Fibroblast of pulmonary artery (primary cell): ENCODE results near the gene NETO1.

ENCODE experiments used
- DNase-seq: peaks from one replicate; pipeline ENCODE4 v3.0.0-alpha.2; 2010; ENCODE audit warnings: low read depth
- H3K4me3 ChIP-seq: replicated peaks from 2 replicates; pipeline ENCODE4 v1.5.1; 2011; ENCODE audit warnings: low read depth, mild to moderate bottlenecking, control low read depth, low read length, moderate library complexity
- CTCF ChIP-seq: IDR thresholded peaks from 2 replicates; pipeline ENCODE4 v1.5.1; 2011; ENCODE audit warnings: mild to moderate bottlenecking, control low read depth, low read length, inconsistent platforms; ENCODE audit errors: missing control alignments

Gene NETO1

DNA sequence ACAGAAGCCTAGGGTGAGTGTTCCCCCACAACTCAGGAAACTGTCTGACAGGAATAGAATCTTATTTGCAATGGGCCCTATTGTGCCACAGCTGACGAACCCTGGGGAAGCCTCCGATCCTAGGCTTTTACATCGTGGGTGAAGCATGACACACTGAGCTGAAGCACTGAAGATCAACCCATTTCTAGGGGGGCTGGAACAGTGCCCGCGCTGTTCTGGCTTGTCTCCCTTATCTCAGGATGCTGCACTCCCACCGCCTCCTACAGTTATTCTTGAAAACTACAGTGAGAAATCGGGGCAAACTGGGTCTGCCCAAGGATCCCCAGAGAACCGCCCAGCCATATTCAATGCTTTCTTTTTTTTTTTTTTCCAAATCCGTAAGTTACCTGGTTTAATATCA, 41.1 kb downstream of the NETO1 start:
- no peak overlapping the region for H3K4me3 ChIP-seq
- no peak for TF ChIP-seq CTCF
- no peak for DNase-seq

- no peak for TF ChIP-seq CTCF
- H3K4me3 ChIP-seq: no peak overlapping the region
- DNase-seq: no peak
Observed at GRCh38 chr18:72823345-72823744, 44.4 kb downstream of the NETO1 start.

DNA sequence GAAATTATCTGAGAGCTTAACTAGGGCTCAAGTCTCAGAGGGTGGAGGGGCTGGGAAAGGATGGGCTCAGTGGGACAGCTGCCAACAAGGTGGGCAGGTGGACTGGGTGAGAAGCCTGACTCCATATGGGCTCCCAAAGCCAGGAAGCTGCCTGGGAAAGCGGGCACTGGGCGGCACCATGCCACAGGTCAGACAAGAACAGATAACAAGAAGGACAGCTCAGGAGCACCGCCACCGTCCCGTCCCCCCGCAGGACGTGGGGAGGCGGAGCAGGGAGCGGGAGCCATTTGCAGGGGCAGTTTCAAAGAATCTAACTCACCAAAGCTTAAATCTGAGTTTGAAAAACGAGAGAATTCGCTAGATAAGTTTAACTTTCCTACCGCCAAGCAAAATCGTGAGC, 45.6 kb downstream of the NETO1 start:
- no peak for DNase-seq
- H3K4me3 ChIP-seq: no peak overlapping the region
- TF ChIP-seq CTCF: no peak

DNA sequence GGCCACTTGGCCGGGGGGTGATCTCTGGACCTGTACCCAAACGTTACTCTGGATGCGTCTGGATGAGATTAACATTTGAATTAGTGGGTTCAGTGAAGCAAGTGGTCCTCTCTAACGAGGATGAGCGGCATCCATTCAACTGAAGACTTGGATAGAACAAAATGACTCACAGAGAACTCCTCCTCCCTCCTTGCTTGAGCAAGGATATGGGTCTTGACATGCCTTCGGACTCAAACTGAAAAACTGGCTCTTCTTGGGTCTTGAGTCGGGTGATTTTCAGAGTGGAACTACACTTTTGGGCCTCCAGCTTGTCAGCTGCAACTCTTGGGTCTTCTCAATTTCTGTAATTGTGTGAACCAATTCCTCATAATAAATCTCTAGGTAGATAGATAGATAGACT, 47.2 kb downstream of the NETO1 start:
- DNase-seq: no peak
- TF ChIP-seq CTCF: no peak
- no peak overlapping the region for H3K4me3 ChIP-seq

DNA sequence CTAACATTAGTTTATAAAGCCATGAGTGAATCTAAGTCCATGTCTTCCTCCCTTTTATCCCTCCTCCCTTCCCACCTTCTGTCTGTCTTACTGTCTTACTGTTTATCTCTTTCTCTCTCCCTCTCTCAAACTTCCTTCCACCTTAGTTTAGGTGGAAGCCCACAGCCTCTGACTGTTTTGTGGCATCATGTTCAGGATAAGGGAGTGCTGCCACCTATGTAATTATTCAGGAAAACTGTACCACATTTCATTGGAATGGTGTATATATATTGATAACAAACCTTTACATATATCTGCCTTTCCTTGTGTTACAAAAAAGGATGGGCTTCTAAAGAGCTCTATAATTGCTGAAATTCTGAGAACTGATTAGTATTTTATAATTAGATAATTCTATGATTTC, 48.7 kb downstream of the NETO1 start:
- no peak for TF ChIP-seq CTCF
- H3K4me3 ChIP-seq: no peak overlapping the region
- DNase-seq: no peak

DNA sequence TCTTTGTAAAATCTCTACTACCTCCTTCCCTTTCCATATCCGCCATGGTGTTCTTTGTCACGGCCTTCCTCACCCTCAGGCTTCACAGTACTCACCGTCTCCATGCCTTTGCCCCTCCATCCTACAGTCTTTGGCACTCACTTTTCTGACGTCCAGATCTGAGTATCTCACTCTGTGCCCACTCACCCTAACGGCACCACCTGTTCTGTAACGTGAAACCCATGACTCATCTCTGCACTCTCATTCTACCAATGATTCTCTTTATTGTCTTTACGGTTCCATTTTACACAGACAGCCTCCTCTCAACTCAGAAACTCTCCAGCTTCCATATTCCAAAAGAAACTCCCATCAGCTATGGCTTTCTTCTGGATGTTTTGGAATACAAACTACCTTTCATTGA, 56.7 kb downstream of the NETO1 start:
- no peak for TF ChIP-seq CTCF
- no peak overlapping the region for H3K4me3 ChIP-seq
- no peak for DNase-seq

DNA sequence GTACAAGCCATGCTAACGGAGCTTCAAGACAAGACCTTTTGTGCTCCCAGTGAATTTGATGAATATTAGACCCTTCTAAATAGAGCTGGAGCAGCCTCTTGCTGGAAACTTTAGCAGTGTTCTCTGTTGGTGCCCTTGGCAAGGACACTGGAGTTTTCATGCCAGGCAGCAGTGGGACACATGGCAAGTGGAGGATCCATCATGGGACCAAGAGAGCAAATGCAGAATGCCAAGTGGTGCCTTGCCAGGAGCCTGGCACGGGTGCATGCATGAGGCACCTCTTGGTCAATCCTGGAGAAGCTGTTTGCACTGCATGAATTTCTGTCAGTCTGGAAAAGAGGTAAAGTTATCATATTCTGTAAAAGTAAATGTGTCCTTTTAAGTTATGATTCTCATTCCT, 59.1 kb downstream of the NETO1 start:
- no peak for TF ChIP-seq CTCF
- no peak overlapping the region for H3K4me3 ChIP-seq
- DNase-seq: no peak
